GM21529 (cell line): ENCODE data around the gene ZNF146.
"Not testable (repeated sequence)": the region's sequence is repeated elsewhere in the genome, so short reads cannot be mapped to it uniquely, and the experiment has no call there.

ENCODE experiments used
- ATAC-seq: cut with Tn5 transposase; IDR thresholded peaks from one replicate; pipeline ENCODE4 v1.9.1; 2021; ENCODE audit not compliant: unreplicated experiment

ZNF146 gene

GRCh38 chr19:36269295-36269694, 54.4 kb downstream of the ZNF146 start:
- ATAC-seq: not testable (repeated sequence)
